Measurements from ENCODE around the gene PRKN.
"Not testable (repeated sequence)": the region's sequence is repeated elsewhere in the genome, so short reads cannot be mapped to it uniquely, and the experiment has no call there.

The PRKN gene

DNA sequence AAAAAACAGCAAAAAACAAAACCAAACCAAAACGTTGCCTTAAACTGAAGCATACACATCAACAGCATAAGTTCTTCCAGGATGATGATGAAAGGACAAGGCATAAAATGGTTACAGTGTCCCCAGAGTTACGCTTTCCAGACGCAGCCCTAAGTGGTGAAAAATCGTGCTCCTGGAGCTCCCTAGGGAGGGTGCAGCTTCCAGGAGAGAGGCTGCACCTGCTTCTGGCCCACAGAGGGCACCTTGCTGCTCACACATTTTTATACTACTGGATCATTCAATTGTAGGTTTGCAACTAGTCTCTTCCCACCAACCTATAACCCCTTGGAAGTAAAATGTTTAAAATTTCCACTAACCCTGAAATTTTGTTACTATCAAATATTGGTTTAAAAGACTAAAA, 115.0 kb downstream of the PRKN start:
- no peak for DNase-seq

DNA sequence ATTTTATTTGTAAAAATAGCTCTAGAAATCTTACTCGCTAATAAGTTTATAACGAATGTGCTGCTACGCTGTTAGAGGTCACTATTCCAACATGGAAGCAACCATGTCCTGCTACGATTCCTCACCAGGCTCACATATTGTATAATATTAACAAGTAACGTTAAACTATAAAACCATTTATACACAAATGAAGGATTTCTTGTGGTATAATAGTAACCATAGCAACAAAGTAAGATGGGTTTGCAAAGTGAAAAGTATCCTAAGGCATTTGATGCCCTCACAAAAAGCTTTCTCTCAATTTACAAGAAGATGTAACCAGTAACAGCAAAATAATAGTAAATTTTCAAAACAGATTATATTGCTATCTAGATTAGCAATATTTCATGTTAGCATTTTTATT, 117.2 kb downstream of the PRKN start:
- DNase-seq, result no peak

DNA sequence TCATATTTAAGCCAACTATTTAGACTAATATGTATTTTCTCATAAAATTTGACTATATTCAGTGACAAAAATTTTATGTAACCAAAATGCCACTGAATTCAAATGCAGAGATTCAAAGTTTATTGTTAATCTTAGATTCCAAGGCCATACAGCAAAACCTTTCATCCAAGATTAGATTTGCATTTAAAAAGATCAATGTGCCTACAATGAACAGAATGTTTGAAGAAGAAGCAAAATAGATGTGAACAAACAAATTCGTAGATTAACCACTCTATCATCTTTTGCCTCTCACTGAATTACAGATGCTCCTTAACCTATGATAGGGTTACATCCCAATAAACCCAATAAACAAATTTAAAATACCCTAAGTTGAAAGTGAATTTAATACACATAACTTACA, 121.7 kb downstream of the PRKN start:
- DNase-seq, result no peak

DNA sequence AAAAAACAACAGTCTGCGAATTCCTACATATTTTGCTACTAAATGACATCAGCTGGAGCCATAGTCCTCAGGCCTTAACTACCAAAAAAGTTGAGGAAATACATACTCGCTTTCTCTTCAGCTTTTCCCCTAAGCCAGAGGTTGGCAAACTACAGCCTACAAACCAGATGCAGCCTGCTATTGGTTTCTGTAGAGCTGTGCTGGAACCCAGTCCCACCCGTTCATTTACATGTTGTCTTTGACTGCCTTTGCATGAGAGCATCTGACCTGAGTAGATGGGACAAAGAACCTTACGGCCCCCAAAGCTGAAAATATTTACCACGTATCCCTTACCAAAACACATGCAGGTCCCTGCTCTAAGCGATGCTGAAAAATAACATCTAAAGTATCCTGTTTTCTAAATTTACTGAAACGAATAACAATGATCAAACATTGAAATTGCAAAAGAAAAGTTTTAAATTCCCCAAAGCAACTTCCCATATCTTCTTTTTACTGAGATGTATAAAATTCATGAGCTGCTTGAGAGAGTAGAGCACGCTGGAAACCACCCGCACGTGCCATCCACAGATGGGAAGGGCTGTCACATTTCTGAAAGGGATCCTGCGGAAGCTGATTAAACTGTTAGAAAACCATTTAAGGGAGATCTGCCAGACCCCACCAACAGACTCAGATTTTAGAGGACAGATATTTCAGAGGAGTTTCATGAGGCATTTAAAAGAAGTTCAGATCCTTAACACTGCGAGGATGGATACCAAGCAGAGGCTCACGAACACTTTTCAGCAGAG, 124.1 kb downstream of the PRKN start:
- DNase-seq, result no peak

DNA sequence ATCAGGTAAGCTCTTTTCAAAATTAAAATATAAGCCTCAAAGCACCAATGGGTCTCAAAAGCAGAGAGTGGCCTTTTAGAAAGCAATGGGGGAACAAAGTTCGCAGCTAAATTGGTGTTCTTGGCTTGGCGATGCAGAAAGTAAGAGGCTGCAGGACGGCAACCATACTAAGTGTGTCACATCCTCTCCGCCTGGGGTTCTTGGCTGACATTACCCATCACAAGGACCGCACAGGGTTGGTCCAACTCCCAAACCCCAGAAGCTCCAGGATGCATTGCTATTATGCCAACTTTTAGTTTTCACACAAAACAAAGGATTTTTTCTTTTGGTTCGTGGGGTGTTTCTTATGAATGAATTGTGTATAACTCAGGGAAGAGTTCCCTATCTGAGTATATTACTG, 124.8 kb downstream of the PRKN start:
- DNase-seq, result no peak

DNA sequence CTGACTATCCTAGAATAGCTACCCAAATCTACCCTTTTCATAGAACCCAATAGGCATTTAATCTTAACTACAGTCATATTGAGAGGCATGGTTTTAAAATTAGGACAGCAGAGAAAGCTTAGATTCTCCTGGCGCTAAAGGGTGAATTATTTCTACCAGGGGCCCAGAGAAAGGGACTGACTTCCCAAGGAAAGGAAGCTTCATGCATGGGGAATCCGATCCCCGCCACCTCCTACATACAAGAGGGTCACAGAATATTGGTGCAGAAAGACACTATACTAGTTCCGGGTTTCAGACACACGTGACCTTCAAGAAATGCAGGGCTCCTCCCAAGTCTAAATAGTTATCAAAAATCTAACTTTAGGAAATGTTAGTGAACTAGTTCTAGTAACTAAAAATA, 130.9 kb downstream of the PRKN start:
- no peak for DNase-seq

DNA sequence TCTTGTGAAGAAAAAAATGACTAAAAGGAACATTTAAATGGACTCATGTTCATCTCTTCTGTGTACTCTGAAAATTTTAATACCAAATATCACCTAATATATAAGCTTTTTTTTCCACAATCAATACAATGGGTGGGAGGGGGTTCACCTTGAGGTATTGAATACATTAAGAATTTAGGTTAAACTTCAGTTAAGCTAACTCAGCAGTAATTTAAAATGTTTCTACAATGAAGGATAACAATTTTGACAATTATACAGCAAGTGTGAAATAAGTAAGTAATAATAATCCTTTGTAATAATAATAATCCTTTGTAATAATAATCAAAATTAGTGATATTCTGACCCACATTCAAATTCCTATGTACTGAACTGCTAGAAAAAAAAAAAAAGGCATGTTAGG, 136.0 kb downstream of the PRKN start:
- no peak for DNase-seq

DNA sequence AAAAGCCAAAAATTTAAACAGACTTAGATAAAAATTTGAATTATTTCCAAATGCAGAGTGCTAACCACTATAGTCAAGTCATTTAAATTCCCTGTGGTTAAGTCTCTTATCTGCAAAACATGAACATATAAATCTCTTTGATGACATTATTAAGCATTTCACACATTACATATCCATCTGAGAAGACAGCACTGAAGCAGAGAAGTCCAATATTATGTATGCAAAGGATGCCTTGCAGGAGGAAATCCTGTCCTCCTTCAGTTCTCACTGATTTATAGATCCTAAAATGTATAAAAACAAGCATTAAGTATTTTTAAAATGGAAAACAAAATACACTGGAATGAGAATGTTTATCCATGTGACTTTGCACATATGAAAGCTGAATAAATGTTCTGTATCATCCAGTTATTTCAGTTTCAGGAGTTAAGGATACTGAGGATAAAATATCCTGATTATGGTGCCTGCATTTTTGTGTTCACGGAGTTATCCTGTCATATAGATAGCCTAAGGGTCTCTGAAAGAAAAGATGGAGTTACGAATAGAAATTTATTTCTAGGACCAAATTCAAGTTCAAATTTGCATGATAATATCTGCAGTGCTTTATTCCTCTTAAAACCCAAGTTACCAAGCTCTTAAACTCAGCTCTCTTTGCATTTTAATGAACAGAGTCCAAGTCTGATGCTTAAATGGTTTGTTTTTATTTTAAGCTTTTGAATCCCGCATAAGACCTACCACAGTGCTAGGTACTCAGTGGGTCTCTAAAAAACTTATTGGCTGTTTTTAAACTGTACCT, 145.4 kb downstream of the PRKN start:
- no peak for DNase-seq

DNA sequence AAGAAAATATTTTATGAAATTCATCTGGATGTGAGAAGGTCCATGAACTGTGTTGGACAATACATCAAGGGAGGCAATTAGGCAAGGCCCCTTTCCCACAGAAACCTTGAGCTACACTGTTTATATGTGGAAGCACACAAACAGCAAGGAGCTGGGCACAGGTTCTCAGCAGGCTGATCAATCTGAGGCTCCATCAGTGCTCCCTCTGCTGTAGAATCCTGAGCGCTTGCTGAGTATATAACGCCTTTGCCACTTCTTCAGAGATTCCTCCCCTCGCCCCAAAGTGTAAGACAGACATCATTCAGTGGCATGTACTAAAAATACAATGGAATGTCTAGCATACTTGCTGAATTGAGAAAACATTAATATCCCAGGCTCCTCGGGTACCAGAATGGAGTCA, 146.9 kb downstream of the PRKN start:
- DNase-seq, result no peak

DNA sequence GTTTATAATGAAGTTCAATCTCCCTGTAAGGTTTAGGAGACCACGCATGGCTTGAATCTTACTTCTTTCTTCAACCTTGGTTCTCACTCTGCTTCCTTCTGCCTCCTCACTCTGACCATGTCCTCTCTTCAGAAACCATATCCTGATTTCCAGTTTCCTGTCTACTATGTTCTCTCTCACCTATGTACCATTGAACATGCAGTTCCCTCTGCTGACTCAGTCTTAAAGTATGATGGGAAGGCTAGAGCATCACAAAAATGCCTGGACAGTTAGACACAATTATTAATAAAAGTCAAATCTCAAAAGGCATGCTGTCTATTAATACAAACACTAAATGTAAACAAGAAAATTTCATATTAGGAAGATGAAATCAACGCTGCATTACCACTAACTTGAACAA, 151.6 kb downstream of the PRKN start:
- DNase-seq, result no peak

DNA sequence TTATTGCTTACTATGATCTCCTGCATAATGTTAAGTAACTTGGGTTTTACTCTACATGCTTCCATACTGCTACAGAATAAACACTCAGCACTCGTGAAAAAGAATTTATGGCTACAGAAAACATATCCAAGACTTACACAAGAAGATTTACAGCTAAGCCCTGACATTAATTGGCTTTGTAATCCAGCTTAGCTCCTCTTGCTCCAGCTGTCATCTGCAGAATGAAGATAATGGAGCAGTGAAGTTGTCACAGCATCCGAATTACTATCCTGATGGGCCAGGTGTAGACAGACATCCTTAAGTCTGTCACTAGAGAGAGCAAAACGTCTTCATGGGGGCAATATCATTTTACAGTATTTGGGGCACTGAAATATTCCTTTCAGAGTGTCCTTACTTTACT, 155.3 kb downstream of the PRKN start:
- DNase-seq, result no peak

DNA sequence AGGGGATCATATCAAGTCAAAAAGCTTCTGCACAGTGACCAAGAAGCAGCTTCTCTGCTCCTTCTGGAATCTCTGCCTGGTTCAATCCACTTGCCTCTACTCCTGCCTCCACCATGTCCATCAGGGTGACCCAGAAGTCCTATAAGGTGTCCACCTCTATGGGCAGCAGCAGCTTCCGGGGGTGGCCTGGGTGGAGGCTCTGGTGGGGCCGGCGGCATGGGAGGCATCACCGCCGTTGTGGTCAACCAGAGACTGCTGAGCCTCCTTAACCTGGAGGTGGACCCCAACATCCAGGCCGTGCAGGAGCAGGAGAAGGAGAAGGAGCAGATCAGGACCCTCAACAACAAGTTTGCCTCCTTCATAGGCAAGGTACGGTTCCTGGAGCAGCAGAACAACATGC, 159.3 kb downstream of the PRKN start:
- no peak for DNase-seq

DNA sequence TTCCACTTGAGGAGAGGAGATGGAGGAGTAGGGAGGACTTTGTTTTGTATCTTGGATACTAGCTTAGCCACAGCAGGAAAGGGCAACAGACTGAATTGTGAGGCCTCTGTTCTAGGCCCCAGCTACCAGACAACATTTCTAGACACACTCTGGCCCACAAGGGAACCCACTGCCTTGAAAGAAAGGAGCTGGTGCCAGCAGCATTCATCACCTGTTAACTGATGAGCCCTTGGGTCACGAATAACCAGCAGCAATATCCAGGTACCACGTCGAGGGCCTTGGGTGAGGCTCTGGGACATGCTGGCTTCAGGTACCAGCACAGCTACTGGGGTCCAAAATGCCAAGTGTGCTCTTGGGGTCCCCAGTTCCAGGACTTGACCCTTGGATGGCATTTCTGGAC, 165.5 kb downstream of the PRKN start:
- DNase-seq, result no peak

DNA sequence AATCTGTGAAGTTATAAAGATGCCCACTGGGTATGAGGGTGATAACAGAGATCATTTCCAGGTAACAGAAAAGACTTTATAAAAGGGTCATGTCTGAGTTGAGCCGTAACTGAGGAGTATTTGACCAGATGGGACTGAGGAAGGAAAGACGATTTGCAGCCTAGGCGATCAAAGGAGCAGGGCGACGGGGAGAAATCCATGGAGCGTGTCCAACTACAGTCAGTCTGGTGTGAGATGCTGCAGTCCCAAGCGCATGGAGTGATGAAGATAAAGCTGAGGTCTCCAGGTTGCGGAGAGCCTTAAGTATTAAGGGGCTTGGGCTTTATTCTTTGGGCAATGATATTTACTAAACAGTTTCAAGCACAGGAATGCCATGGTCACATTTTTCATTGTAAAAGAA, 166.7 kb downstream of the PRKN start:
- no peak for DNase-seq

DNA sequence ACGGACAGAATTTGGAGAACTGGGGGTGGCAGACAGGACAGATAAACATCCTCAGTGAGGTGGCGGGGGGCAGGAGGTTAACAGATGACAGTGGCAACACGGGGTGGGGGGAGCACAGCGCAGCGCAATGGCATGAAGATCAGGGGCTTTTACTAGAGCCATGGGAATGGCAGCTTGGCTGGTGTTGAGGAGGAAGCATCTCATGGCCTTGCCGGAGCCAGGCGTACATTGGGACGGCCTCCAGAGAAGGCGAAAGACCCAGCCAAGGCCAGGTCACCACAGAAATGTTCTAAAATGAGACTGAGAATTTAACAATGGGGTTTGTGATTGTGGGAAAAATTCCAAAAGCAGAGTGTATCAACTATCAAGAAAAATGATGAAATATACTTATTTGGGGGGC, 173.0 kb downstream of the PRKN start:
- DNase-seq, result no peak

DNA sequence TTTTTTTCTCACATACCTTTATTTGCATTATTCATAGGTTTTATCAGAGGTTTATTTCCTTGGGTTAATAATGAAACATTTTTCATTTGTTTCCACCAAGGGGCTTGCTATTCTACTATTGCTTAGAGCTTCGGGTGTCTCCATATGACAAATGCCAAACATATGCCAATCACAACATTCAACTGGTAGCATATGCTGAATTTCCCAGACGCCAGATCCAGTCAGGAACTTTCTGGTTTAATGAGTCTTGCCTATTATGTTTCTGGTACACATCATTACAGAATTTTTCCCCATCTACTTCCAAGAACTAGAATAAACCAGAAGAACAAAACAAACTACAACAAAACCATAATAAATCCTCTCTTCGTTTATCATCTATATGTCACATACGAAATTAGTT, 180.7 kb downstream of the PRKN start:
- DNase-seq, result no peak

DNA sequence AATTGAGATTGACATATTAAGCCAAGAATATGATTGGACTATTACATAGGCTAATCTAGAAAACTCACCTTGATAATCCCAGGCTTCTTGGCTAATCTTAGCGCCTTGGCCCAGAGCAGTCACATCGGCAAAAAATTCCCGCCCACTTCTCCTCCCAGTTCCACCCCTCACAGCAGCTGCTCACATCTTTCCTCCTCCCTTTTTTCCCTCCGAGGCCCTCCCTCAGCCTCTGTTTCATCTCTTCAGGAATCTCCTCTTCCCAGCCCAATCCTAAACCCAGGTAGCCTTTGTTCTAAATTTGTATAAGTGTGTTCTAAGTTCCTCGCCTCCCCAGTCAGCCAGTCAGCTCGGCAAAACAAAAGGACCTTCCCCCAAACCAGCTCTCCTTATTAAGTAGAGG, 184.3 kb downstream of the PRKN start:
- no peak for DNase-seq

DNA sequence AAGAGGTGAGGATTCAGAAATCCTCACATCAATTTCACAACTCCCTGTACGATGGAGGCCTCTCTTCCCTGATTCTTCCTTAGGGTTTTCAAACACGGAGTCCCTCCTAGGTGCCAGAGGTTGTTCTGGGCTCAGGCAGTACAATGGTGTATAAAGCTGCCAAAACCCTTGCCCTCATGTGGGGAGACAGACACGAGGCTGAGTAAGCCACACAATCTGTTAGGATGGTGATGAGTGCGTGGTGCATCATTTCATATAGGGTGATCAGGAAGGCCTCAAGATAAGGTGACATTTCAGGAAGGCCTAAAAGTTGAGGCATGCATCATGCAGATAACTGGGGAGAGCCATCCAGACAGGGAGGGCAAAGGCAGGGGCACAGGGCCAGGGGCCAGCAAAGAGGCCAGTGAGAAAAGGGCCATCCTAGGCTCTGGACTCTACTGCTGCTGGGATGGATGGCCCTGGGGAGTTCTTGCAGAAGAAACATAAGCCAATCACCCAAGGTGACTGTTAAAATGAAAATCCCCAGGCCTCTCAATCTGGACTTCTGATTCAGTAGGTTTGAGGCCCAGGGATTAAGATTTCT, 186.5 kb downstream of the PRKN start:
- DNase-seq, result no peak

DNA sequence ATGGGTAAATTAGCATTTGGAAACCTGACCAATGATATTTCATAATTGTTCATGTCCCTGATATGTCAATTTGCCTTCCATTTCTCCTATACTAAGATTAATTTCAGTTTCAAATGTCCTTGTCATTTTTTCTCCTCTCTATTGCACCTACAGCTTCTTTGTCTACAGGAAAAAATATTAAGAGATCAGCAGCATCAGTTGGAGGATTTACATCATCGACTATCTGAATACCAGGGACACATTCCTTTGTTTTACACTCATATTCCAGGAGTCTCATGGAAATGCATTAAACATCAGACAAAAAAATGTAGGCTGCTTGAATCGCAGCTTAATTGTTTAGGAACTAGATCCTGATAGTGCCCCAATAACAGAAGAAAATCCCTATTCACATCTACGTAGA, 188.2 kb downstream of the PRKN start:
- DNase-seq, result no peak

DNA sequence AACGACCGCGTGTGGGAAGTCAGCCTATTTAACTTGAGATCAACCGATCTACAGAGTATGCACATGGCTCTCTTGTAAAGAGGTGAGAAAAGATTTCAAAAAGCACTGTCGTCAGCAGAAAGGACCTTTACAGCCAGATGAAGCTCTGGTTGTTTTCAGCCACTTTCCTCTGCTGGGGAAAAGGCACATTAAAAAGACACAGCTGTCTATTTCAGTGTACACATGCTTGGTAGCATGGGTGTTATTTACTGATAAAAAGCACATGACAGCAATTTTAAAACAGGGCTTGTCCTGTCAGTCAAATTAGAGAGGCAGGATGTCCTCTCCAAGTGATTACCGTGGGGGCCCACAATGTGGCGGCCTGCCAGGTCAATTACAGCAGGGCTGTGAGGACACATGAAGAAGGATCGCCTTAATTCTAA, 188.9 kb downstream of the PRKN start:
- no peak for DNase-seq

DNA sequence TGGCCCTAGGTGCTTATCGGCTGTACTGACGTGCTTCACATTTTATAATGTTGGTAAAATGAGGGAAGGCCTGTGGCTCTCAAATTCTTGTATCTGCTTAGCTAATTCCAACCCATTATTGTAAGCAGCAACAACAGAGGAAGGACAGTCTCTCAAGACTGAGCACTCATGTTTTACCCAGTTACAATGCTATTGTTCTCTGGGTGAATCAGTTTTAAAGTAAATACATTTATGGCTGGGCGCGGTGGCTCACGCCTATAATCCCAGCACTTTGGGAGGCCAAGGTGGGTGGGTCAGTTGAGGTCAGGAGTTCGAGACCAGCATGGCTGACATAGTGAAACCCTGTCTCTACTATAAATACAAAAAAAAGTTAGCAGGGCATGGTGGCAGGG, 194.6 kb downstream of the PRKN start:
- DNase-seq, result no peak

DNA sequence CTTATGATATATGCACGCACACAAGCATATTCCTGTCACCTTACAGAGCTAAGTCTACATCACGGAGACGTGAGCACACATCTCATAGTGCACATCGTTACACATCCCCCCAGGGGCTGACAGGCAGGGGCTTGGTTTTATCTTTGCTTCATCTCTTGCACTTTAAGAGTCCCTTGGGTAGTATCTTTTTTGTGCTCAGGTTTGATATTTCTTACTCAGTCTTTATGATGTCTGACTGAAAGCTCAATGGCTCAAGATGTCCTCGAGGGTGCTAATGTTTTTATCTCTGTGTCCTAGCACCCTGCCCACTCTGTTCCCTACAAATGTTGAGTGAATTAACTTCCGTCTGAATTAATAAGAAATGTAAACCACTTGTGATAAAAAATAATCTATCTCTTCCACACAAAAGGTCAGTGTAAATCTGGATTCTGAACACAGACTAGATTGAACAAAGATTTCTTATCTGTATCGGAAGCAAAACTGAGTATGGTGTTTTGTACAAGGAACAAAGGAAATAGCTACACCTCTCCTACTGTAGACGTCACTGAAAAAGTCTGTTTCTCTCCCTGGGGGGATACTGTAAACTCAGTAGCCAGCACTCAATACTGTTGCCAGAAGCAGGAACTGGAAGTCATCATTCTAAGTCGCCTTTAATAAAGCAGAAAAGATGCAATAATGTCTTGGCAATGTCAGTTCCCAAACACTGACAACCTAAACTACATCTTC, 195.1 kb downstream of the PRKN start:
- DNase-seq, result no peak

DNA sequence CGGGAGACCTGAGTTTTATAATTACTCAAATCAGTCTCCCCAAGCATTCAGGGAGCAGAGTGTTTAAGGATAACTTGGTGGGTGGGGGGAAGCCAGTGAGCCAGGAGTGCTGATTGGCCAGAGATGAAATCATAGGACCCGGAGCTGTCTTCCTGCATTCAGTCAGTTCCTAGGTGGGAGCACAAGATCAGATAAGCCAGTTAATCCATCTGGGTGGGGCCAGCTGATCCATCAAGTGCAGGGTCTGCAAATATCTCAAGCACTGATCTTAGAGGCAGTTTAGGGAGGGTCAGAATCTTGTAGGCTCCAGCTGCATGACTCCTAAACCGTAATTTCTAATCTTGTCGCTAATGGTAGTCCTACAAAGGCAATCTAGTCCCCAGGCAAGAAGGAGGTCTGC, 196.2 kb downstream of the PRKN start:
- DNase-seq, result not testable (repeated sequence)

DNA sequence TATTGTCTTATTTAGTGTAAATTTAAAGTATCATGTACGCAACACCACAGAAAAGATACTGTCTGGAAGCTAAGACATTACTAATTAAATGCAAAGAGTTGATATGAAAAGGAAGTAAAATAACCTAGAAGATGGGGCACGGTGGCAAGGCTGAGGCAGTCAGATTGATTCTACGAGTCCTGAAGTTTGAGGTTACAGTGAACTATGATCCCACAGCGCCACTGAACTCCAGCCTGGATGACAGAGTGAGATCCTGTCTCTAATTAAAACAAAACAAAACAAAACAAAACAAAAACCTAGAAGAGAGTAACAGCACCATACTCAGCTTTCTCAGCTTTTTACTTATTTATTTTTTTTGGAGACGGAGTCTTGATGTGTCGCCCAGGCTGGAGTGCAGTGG, 199.0 kb downstream of the PRKN start:
- DNase-seq, result no peak

Measured in GOT3 (cell line).